Mucosa of descending colon (tissue), 3 donors: ENCODE data around the gene SP1. TPM values are rescaled to one million over a fixed set of nuclear protein-coding genes. Genes with fewer than 3 reads are reported as not detected.
"Not testable (repeated sequence)": the region's sequence is repeated elsewhere in the genome, so short reads cannot be mapped to it uniquely, and the experiment has no call there.

Experiments
- ATAC-seq: fragments of 200-7000 bp; cut with Tn5 transposase; one replicate; pipeline ENCODE4 v1.9.1; 2020; ENCODE audit warnings: mild to moderate bottlenecking, moderate library complexity
- DNase-seq, 3 donors: peaks; one replicate each; pipeline ENCODE4 v3.0.0-alpha.2; 2020
- H3K36me3 ChIP-seq: fragments of 200-600 bp; one replicate; pipeline ENCODE4 v1.8.0; 2021; ENCODE audit warnings: low read depth, mild to moderate bottlenecking
- H3K4me1 ChIP-seq: fragments of 200-600 bp; one replicate; pipeline ENCODE4 v1.8.0; 2021; ENCODE audit warnings: low read depth, mild to moderate bottlenecking
- H3K4me3 ChIP-seq: fragments of 200-600 bp; one replicate; pipeline ENCODE4 v1.8.0; 2021; ENCODE audit warnings: mild to moderate bottlenecking
- H3K9me3 ChIP-seq: fragments of 200-600 bp; one replicate; pipeline ENCODE4 v1.8.0; 2021; ENCODE audit warnings: mild to moderate bottlenecking
- CTCF ChIP-seq: fragments of 200-600 bp; IDR thresholded peaks from one replicate; pipeline ENCODE4 v1.8.0; 2022; ENCODE audit warnings: antibody characterized with exemption, mild to moderate bottlenecking
- intact Hi-C, 2 donors: fragments of 100-400 bp; cut with DNase I in 1 of 2; cut with micrococcal nuclease in 1 of 2; formaldehyde crosslinking; loops; one replicate each; pipeline versions ENCODE4 v1.11.0 to v1.11.1; 2022; cut with DNase I, micrococcal nuclease
- total RNA-seq, 3 donors: library from RNA; stranded (reverse); fragmentation: NEBNext Ultra II Directional in 2 of 3; extraction: Animal tissue kit (Norgen Biotek cat#: 25700) in 2 of 3; gene quantifications; one replicate each; pipeline versions ENCODE4 v1.2.1 to v1.2.4, GENCODE V29; 2021 to 2023
- donor health status: DM: no; HTN: no; CAD: no; lungs with moderate emphysema.
- donor health status: DM: no; HTN: no; CAD: no.
- donor health status: DM: no; HTN: yes; CAD: no.

SP1 gene
- total RNA-seq, 3 donors from 2014 or later: 96.1 to 111 (median 105) TPM

- Histone ChIP-seq H3K4me1 (no peaks in the 10 kb centered on the region), H3K36me3 (no peaks in the 10 kb centered on the region), H3K9me3 (no peaks in the 10 kb centered on the region), H3K4me3 (no peak overlapping the region)
- ATAC-seq (no peak), DNase-seq (no peak)
- TF ChIP-seq CTCF: no peak
- intact Hi-C loops: loop anchor here (2.0 kb wide), 1 partner anchor 67 kb away; no protein-coding TSS in a partner anchor
Measured at GRCh38 chr12:53419756-53420155, 39.8 kb downstream of the SP1 start.

- DNase-seq, H3K36me3 ChIP-seq, intact Hi-C loops, ATAC-seq, H3K4me1 ChIP-seq, H3K4me3 ChIP-seq, H3K9me3 ChIP-seq: not testable (repeated sequence)
Measured at GRCh38 chr12:53422247-53422646, 42.3 kb downstream of the SP1 start.

- no peak for DNase-seq
- Histone ChIP-seq H3K4me1 (no peaks in the 10 kb centered on the region), H3K36me3 (no peaks in the 10 kb centered on the region), H3K9me3 (no peaks in the 10 kb centered on the region), H3K4me3 (no peak within 1 kb of the TSS)
- no peak for ATAC-seq
- intact Hi-C loops: no loop called here
- no peak for TF ChIP-seq CTCF
Measured at GRCh38 chr12:53423597-53423996, 43.6 kb downstream of the SP1 start, which contains the start of gene AMHR2. TSS of gene AMHR2 (plus strand) at chr12:53423855. CDS start at chr12:53423935, 80 bp downstream.

DNA sequence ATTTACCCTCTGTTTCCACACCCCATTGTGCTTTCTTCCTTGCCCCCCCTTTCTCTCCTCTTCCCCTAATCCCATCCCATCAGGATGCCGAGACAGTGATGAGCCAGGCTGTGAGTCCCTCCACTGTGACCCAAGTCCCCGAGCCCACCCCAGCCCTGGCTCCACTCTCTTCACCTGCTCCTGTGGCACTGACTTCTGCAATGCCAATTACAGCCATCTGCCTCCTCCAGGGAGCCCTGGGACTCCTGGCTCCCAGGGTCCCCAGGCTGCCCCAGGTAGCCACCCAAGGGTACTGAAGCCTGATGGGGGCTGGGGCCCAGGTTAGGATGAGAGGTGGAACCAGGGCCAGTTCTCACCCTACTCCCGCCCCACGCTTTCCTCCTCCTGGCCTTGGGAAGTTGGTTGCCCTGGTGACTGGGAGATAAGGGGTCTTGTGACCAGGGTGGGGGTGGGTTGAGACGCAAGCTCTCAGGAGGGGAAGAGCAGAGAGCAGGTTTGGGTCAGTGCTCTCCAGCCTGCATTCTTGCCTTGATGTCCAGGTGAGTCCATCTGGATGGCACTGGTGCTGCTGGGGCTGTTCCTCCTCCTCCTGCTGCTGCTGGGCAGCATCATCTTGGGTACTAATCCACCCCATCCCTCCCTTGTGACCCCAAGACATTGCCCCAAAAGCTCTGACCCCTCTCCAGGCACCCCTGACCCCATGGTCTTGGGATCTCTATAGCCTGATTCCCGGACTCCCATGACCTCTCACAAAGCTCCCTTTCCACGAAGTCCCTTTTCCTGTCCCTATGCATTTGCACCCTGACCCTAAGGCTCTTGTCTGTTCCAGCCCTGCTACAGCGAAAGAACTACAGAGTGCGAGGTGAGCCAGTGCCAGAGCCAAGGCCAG, 44.9 kb downstream of the SP1 start:
- DNase-seq (no peak), ATAC-seq (no peak)
- Histone ChIP-seq H3K4me3 (no peak overlapping the region), H3K4me1 (no peaks in the 10 kb centered on the region), H3K36me3 (no peaks in the 10 kb centered on the region), H3K9me3 (no peaks in the 10 kb centered on the region)
- TF ChIP-seq CTCF: no peak
- intact Hi-C loops: no loop called here

DNA sequence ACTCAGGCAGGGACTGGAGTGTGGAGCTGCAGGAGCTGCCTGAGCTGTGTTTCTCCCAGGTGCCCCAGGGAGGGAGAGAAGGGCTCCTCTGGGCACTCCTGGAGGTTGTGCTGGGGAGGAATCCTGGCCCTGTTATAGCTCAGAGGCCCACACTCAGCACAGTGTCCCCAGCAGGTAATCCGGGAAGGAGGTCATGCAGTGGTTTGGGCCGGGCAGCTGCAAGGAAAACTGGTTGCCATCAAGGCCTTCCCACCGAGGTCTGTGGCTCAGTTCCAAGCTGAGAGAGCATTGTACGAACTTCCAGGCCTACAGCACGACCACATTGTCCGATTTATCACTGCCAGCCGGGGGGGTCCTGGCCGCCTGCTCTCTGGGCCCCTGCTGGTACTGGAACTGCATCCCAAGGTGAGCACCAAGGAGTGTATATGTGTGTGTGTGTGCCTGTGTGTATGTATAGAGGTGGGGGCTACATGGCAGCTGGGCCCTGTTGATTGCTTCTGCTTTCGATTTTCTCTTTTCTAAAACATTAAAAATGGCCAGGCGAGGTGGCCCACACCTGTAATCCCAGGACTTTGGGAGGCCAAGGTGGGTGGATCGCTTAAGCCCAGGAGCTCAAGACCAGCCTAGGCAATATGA, 45.7 kb downstream of the SP1 start:
- Histone ChIP-seq H3K9me3 (no peaks in the 10 kb centered on the region), H3K4me3 (no peak overlapping the region), H3K4me1 (no peaks in the 10 kb centered on the region), H3K36me3 (no peaks in the 10 kb centered on the region)
- ATAC-seq (no peak), DNase-seq (no peak)
- intact Hi-C loops: no loop called here
- TF ChIP-seq CTCF: no peak
